ENCODE results near the gene TPSB2.

Gene TPSB2

DNA sequence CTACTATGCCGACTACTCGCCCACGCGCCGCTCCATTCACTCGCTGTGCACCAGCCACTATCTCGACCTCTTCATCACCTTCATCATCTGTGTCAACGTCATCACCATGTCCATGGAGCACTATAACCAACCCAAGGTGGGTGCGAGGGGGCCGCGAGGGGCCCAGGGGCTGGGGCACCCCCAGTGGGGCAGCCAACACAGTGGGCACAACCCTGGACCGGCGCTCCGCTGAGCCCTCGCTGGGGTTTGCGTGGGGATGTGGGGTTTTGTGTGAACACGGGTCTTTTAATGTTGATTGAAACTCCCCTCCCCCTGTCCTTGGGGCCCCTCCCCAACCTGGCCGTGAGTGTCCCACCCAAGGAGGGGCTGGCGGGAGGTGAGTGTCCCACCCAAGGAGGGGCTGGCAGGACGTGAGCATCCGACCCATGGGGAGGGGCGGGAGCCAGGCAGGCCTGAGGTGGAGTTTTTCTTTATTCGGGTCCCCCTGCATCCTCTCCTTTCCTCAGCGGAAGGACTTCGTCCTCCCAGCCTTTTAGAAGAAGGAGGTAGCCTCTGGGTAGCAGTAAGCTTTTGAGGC lies 16.1 kb downstream of the TPSB2 start:
- Histone ChIP-seq H3K4ac (ENCODE audit: low read depth in 1 of 2, low read length in 2 of 2) (no peak overlapping the region), H3K9ac (ENCODE audit: low read length) (no peak overlapping the region), H3K27me3 (ENCODE audit: control insufficient read depth in 1 of 2, insufficient read depth in 1 of 2, low read length in 2 of 2) (no peaks in the 10 kb centered on the region), H3K27ac (ENCODE audit: low read length, poor library complexity, severe bottlenecking) (no peak overlapping the region), H2AFZ (ENCODE audit: low read depth, low read length) (no peak overlapping the region), H4K91ac (ENCODE audit: low read length) (no peak overlapping the region), H2BK5ac (ENCODE audit: low read depth, low read length, poor library complexity, severe bottlenecking) (no peak overlapping the region), H2BK15ac (ENCODE audit: low read depth, poor library complexity, severe bottlenecking) (no peak overlapping the region), H3K4me2 (ENCODE audit: low read length, poor library complexity, severe bottlenecking) (no peak overlapping the region), H3K14ac (ENCODE audit: low read length in 2 of 2) (no peak overlapping the region), H3K9me3 (ENCODE audit: control insufficient read depth, low read length) (no peaks in the 10 kb centered on the region), H4K8ac (ENCODE audit: low read length) (no peak overlapping the region), H3K79me1 (replicated peaks; ENCODE audit: low read length, poor library complexity, severe bottlenecking) (no peaks in the 10 kb centered on the region), H2BK120ac (ENCODE audit: low read depth, low read length) (no peak overlapping the region), H3K4me3 (ENCODE audit: insufficient read depth in 1 of 2, low read depth in 1 of 2, low read length in 2 of 2) (no peak overlapping the region), H2AK5ac (ENCODE audit: low read length, severe bottlenecking) (no peak overlapping the region), H3K23ac (ENCODE audit: low read length in 2 of 2) (no peak overlapping the region), H3K4me1 (ENCODE audit: control insufficient read depth, insufficient read depth, low read depth, low read length) (no peaks in the 10 kb centered on the region), H2BK12ac (ENCODE audit: low read length in 2 of 2) (no peak overlapping the region), H3K36me3 (ENCODE audit: control insufficient read depth in 1 of 2, insufficient read depth in 2 of 2, low read depth in 1 of 2, low read length in 2 of 2) (peaks cover 0 to 16% of the 10 kb centered on the region in 2 experiments), H3K18ac (ENCODE audit: low read depth in 1 of 2, low read length in 2 of 2) (no peak overlapping the region)
- DNase-seq, result no peak
- 92% methylated on average over 20 of the region's 25 CpGs for WGBS

DNA sequence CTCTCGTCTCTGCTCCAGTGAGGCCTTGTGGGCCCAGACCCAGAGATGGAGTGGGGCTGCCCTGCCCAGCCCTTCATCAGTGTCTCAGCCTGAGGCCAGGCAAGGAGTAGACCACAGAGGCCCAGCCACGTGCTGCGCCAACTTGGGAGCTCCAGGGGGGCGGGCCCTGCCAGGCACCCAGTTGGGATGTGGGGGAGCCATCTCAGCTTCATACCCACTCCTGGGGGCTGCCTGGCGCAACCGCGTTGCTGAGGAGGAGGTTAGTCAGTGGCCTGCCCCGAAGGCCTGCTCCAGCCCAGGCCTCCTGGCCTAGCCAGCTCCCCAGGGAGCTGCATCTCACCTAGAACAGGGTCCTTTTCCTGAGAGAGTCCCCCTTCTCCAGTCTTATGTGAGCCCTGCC lies 16.8 kb downstream of the TPSB2 start:
- no peak overlapping the region for H3K23ac ChIP-seq (ENCODE audit: low read length in 2 of 2)
- no peak overlapping the region for H2BK15ac ChIP-seq (ENCODE audit: low read depth, poor library complexity, severe bottlenecking)
- no peak overlapping the region for H2AK5ac ChIP-seq (ENCODE audit: low read length, severe bottlenecking)
- no peak overlapping the region for H4K91ac ChIP-seq (ENCODE audit: low read length)
- H3K27me3 ChIP-seq (ENCODE audit: control insufficient read depth in 1 of 2, insufficient read depth in 1 of 2, low read length in 2 of 2), result no peaks in the 10 kb centered on the region
- H3K79me1 ChIP-seq (replicated peaks; ENCODE audit: low read length, poor library complexity, severe bottlenecking), result no peaks in the 10 kb centered on the region
- no peak overlapping the region for H3K4ac ChIP-seq (ENCODE audit: low read depth in 1 of 2, low read length in 2 of 2)
- H4K8ac ChIP-seq (ENCODE audit: low read length), result no peak overlapping the region
- H3K18ac ChIP-seq (ENCODE audit: low read depth in 1 of 2, low read length in 2 of 2), result no peak overlapping the region
- H2BK5ac ChIP-seq (ENCODE audit: low read depth, low read length, poor library complexity, severe bottlenecking), result no peak overlapping the region
- 81% methylated on average over 8 of the region's 8 CpGs for WGBS
- no peak overlapping the region for H3K14ac ChIP-seq (ENCODE audit: low read length in 2 of 2)
- H3K4me1 ChIP-seq (ENCODE audit: control insufficient read depth, insufficient read depth, low read depth, low read length), result no peaks in the 10 kb centered on the region
- H3K9ac ChIP-seq (ENCODE audit: low read length), result no peak overlapping the region
- no peak overlapping the region for H2AFZ ChIP-seq (ENCODE audit: low read depth, low read length)
- no peak overlapping the region for H2BK120ac ChIP-seq (ENCODE audit: low read depth, low read length)
- no peak overlapping the region for H2BK12ac ChIP-seq (ENCODE audit: low read length in 2 of 2)
- no peak for DNase-seq
- no peak overlapping the region for H3K4me2 ChIP-seq (ENCODE audit: low read length, poor library complexity, severe bottlenecking)
- H3K36me3 ChIP-seq (ENCODE audit: control insufficient read depth in 1 of 2, insufficient read depth in 2 of 2, low read depth in 1 of 2, low read length in 2 of 2), result peaks cover 0 to 12% of the 10 kb centered on the region in 2 experiments
- no peak overlapping the region for H3K4me3 ChIP-seq (ENCODE audit: insufficient read depth in 1 of 2, low read depth in 1 of 2, low read length in 2 of 2)
- H3K27ac ChIP-seq (ENCODE audit: low read length, poor library complexity, severe bottlenecking), result no peak overlapping the region
- H3K9me3 ChIP-seq (ENCODE audit: control insufficient read depth, low read length), result no peaks in the 10 kb centered on the region

DNA sequence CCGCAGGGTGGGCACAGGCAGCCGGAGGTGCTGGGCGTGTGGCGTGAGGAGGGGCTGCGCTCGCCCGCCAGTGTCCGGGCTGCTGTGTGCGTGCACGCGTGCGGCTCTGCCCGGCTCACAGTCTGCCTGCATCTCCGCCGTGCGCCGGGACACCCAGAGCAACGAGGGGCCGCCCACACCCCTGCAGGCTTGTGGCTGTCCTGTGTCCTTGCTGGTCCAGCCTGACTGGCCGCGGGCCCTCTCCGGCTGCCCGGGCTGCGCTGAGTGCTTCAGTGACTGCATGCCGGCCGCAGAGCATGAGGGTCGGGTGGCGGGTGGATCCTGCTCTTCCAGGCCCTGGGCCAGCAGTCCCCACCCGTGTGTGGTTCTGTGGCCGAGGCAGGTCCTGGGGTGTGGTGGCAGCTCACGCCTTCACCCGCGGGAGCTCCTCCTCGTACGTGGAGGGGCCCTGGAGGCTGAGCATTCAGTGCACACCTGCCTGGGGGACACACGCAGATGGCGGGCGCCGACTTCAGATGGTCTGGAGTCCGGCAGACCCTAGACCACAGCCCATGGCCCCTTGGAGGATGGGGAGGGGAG lies 17.3 kb downstream of the TPSB2 start:
- Histone ChIP-seq H3K4me3 (ENCODE audit: insufficient read depth in 1 of 2, low read depth in 1 of 2, low read length in 2 of 2) (no peak overlapping the region), H3K27me3 (ENCODE audit: control insufficient read depth in 1 of 2, insufficient read depth in 1 of 2, low read length in 2 of 2) (no peaks in the 10 kb centered on the region), H3K9me3 (ENCODE audit: control insufficient read depth, low read length) (no peaks in the 10 kb centered on the region), H2BK120ac (ENCODE audit: low read depth, low read length) (no peak overlapping the region), H2BK5ac (ENCODE audit: low read depth, low read length, poor library complexity, severe bottlenecking) (no peak overlapping the region), H3K23ac (ENCODE audit: low read length in 2 of 2) (no peak overlapping the region), H4K8ac (ENCODE audit: low read length) (no peak overlapping the region), H3K4me1 (ENCODE audit: control insufficient read depth, insufficient read depth, low read depth, low read length) (no peaks in the 10 kb centered on the region), H3K27ac (ENCODE audit: low read length, poor library complexity, severe bottlenecking) (no peak overlapping the region), H3K4me2 (ENCODE audit: low read length, poor library complexity, severe bottlenecking) (no peak overlapping the region), H3K36me3 (ENCODE audit: control insufficient read depth in 1 of 2, insufficient read depth in 2 of 2, low read depth in 1 of 2, low read length in 2 of 2) (peaks cover 0 to 7% of the 10 kb centered on the region in 2 experiments), H2BK12ac (ENCODE audit: low read length in 2 of 2) (no peak overlapping the region), H3K14ac (ENCODE audit: low read length in 2 of 2) (no peak overlapping the region), H4K91ac (ENCODE audit: low read length) (no peak overlapping the region), H3K18ac (ENCODE audit: low read depth in 1 of 2, low read length in 2 of 2) (no peak overlapping the region), H3K79me1 (replicated peaks; ENCODE audit: low read length, poor library complexity, severe bottlenecking) (no peaks in the 10 kb centered on the region), H3K9ac (ENCODE audit: low read length) (no peak overlapping the region), H2AFZ (ENCODE audit: low read depth, low read length) (no peak overlapping the region), H3K4ac (ENCODE audit: low read depth in 1 of 2, low read length in 2 of 2) (no peak overlapping the region), H2BK15ac (ENCODE audit: low read depth, poor library complexity, severe bottlenecking) (no peak overlapping the region), H2AK5ac (ENCODE audit: low read length, severe bottlenecking) (no peak overlapping the region)
- DNase-seq, result no peak
- 95% methylated on average over 38 of the region's 40 CpGs for WGBS

DNA sequence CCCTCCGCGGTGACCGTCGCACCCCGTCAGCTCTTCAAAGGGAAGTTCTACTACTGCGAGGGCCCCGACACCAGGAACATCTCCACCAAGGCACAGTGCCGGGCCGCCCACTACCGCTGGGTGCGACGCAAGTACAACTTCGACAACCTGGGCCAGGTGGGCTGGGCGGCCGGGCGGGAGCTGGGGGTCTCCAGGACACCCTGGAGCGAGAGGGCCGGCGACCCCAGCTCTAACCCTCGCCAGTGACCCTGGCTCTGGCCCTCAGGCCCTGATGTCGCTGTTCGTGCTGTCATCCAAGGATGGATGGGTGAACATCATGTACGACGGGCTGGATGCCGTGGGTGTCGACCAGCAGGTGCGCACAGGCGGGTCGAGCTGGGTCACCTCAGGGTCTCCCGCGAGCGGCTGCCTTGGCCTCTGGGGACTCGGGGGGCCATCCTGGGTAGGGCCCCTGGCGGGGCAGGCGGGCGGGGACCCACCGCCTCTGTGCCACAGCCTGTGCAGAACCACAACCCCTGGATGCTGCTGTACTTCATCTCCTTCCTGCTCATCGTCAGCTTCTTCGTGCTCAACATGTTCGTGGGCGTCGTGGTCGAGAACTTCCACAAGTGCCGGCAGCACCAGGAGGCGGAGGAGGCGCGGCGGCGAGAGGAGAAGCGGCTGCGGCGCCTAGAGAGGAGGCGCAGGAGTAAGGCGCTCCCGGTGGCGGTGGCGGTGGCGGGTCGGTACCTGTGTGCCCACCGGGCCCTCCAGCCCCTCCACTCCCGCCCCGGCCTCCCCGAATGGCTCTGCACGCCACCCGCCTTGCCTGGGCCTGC lies 18.3 kb downstream of the TPSB2 start:
- Histone ChIP-seq H4K91ac (ENCODE audit: low read length) (no peak overlapping the region), H3K4me2 (ENCODE audit: low read length, poor library complexity, severe bottlenecking) (no peak overlapping the region), H3K18ac (ENCODE audit: low read depth in 1 of 2, low read length in 2 of 2) (no peak overlapping the region), H3K9ac (ENCODE audit: low read length) (no peak overlapping the region), H3K4me1 (ENCODE audit: control insufficient read depth, insufficient read depth, low read depth, low read length) (no peaks in the 10 kb centered on the region), H3K14ac (ENCODE audit: low read length in 2 of 2) (no peak overlapping the region), H3K4ac (ENCODE audit: low read depth in 1 of 2, low read length in 2 of 2) (no peak overlapping the region), H2BK15ac (ENCODE audit: low read depth, poor library complexity, severe bottlenecking) (no peak overlapping the region), H3K36me3 (ENCODE audit: control insufficient read depth in 1 of 2, insufficient read depth in 2 of 2, low read depth in 1 of 2, low read length in 2 of 2) (peaks cover 0 to 5% of the 10 kb centered on the region in 2 experiments), H3K23ac (ENCODE audit: low read length in 2 of 2) (no peak overlapping the region), H3K4me3 (ENCODE audit: insufficient read depth in 1 of 2, low read depth in 1 of 2, low read length in 2 of 2) (no peak overlapping the region), H3K9me3 (ENCODE audit: control insufficient read depth, low read length) (no peaks in the 10 kb centered on the region), H3K27me3 (ENCODE audit: control insufficient read depth in 1 of 2, insufficient read depth in 1 of 2, low read length in 2 of 2) (no peaks in the 10 kb centered on the region), H2BK12ac (ENCODE audit: low read length in 2 of 2) (no peak overlapping the region), H3K27ac (ENCODE audit: low read length, poor library complexity, severe bottlenecking) (no peak overlapping the region), H4K8ac (ENCODE audit: low read length) (no peak overlapping the region), H2AK5ac (ENCODE audit: low read length, severe bottlenecking) (no peak overlapping the region), H2AFZ (ENCODE audit: low read depth, low read length) (no peak overlapping the region), H2BK5ac (ENCODE audit: low read depth, low read length, poor library complexity, severe bottlenecking) (no peak overlapping the region), H3K79me1 (replicated peaks; ENCODE audit: low read length, poor library complexity, severe bottlenecking) (no peaks in the 10 kb centered on the region), H2BK120ac (ENCODE audit: low read depth, low read length) (no peak overlapping the region)
- WGBS, result 96% methylated on average over 62 of the region's 65 CpGs
- DNase-seq, result no peak

All from mesenchymal stem cell (in vitro differentiated cells and primary cell).